GM23338 (cell line): ENCODE results near the gene PTBP3. TPM values are rescaled to one million over a fixed set of nuclear protein-coding genes. Genes with fewer than 3 reads are reported as not detected.

Experiments used
- ATAC-seq: fragments of 200-7000 bp; cut with Tn5 transposase; 3 replicates; pipeline ENCODE4 v1.9.1; 2020
- DNase-seq: peaks from one replicate; pipeline ENCODE4 v3.0.0-alpha.2; 2015; ENCODE audit warnings: low spot score
- H2AFZ ChIP-seq: fragments of 200-600 bp; sonication (generic); 2 replicates; pipeline ENCODE4 v1.8.0; 2016; ENCODE audit warnings: antibody characterized with exemption, mild to moderate bottlenecking, moderate library complexity
- H3F3A ChIP-seq: fragments of 200-600 bp; sonication (generic); replicated peaks from 2 replicates; pipeline ENCODE4 v1.8.0; 2017; ENCODE audit warnings: antibody characterized with exemption, mixed run types, low read depth
- H3K27ac ChIP-seq: fragments of 200-600 bp; sonication (generic); 2 replicates; pipeline ENCODE4 v1.6.1; 2016; ENCODE audit warnings: low read depth
- H3K27me3 ChIP-seq: fragments of 200-600 bp; sonication (generic); 2 replicates; pipeline ENCODE4 v1.8.0; 2016; ENCODE audit warnings: mild to moderate bottlenecking, mixed run types, moderate library complexity; ENCODE audit not compliant: insufficient read depth
- H3K36me3 ChIP-seq: fragments of 200-600 bp; sonication (generic); 2 replicates; pipeline ENCODE4 v1.8.0; 2016; ENCODE audit warnings: mild to moderate bottlenecking; ENCODE audit not compliant: insufficient read depth
- H3K4me1 ChIP-seq: fragments of 200-600 bp; sonication (generic); 2 replicates; pipeline ENCODE4 v1.8.0; 2016; ENCODE audit warnings: mild to moderate bottlenecking, moderate library complexity; ENCODE audit not compliant: insufficient read depth
- H3K4me2 ChIP-seq: fragments of 200-600 bp; sonication (generic); 2 replicates; pipeline ENCODE4 v1.7.1; 2017; ENCODE audit warnings: mixed run types
- H3K4me3 ChIP-seq: fragments of 200-600 bp; sonication (generic); 2 replicates; pipeline ENCODE4 v1.6.1; 2016; ENCODE audit warnings: mixed run types
- H3K79me2 ChIP-seq: fragments of 200-600 bp; sonication (generic); replicated peaks from 2 replicates; pipeline ENCODE4 v1.8.0; 2017; ENCODE audit warnings: mild to moderate bottlenecking; ENCODE audit not compliant: insufficient read depth
- H3K9me2 ChIP-seq: fragments of 200-600 bp; sonication (generic); 2 replicates; pipeline ENCODE4 v1.8.0; 2017; ENCODE audit not compliant: insufficient read depth
- H4K20me1 ChIP-seq: fragments of 200-600 bp; sonication (generic); replicated peaks from 2 replicates; pipeline ENCODE4 v1.8.0; 2017; ENCODE audit warnings: mild to moderate bottlenecking; ENCODE audit not compliant: insufficient read depth
- H3K27ac Mint-ChIP-seq: 2 replicates; pipeline ENCODE4 v1.8.0; 2020; ENCODE audit warnings: inconsistent platforms, mild to moderate bottlenecking, moderate library complexity, mixed read lengths
- H3K27me3 Mint-ChIP-seq: 3 replicates; pipeline ENCODE4 v1.8.0; 2022; ENCODE audit warnings: low read depth, mild to moderate bottlenecking, moderate library complexity, mixed read lengths, inconsistent platforms; ENCODE audit not compliant: insufficient read depth, poor library complexity
- H3K36me3 Mint-ChIP-seq: 3 replicates; pipeline ENCODE4 v1.8.0; 2021; ENCODE audit warnings: low read depth, mild to moderate bottlenecking, inconsistent platforms, moderate library complexity, mixed read lengths
- H3K4me1 Mint-ChIP-seq: 3 replicates; pipeline ENCODE4 v1.8.0; 2020; ENCODE audit warnings: mild to moderate bottlenecking, inconsistent platforms, mixed read lengths
- H3K4me3 Mint-ChIP-seq: 3 replicates; pipeline ENCODE4 v1.8.0; 2021; ENCODE audit warnings: moderate library complexity, mild to moderate bottlenecking, inconsistent platforms, mixed read lengths
- H3K9me3 Mint-ChIP-seq: 3 replicates; pipeline ENCODE4 v1.8.0; 2020; ENCODE audit warnings: moderate library complexity, mild to moderate bottlenecking, inconsistent platforms, mixed read lengths
- CREB1 ChIP-seq: fragments of 250-450 bp; sonication (Bioruptor Pico); IDR thresholded peaks from 2 replicates; pipeline ENCODE4 v1.5.0; 2020; ENCODE audit warnings: low read depth, mild to moderate bottlenecking, moderate library complexity
- EZH2phosphoT487 ChIP-seq: fragments of 200-600 bp; sonication (generic); IDR thresholded peaks from one replicate; pipeline ENCODE4 v1.8.1; 2018; ENCODE audit warnings: antibody characterized with exemption; ENCODE audit not compliant: unreplicated experiment
- NANOG ChIP-seq: IDR thresholded peaks from 2 replicates; pipeline ENCODE4 v1.6.1; 2016; ENCODE audit warnings: antibody characterized with exemption, borderline replicate concordance
- POLR2AphosphoS5 ChIP-seq: IDR thresholded peaks from 2 replicates; pipeline ENCODE4 v1.6.1; 2016; ENCODE audit warnings: antibody characterized with exemption, low read depth
- STAT1 ChIP-seq: IDR thresholded peaks from one replicate; pipeline ENCODE4 v1.6.1; 2016; ENCODE audit warnings: antibody characterized with exemption; ENCODE audit not compliant: unreplicated experiment
- ZNF114 ChIP-seq: fragments of 250-450 bp; sonication (Bioruptor Pico); IDR thresholded peaks from 2 replicates; pipeline ENCODE4 v1.5.0; 2020; ENCODE audit warnings: mild to moderate bottlenecking, moderate library complexity
- polyA plus RNA-seq: library from polyadenylated mRNA; unstranded; fragments of >200 nt; fragmentation: Nextera tagmentation; extraction: Ambion mirVana; gene quantifications from 2 replicates; pipeline ENCODE4 v1.2.1, GENCODE V29; 2016
- total RNA-seq: library from RNA; depleted of rRNA; stranded (reverse); fragments of >200 nt; shearing (Covaris generic); gene quantifications from 2 replicates; pipeline ENCODE4 v1.2.3, GENCODE V29; 2014
- TF ChIP-seq, protein P1 (sequence below), 2 experiments: fragments of 200-600 bp in 1 of 2; sonication (generic) in 1 of 2; conservative IDR thresholded peaks; 2 replicates each; pipeline versions ENCODE4 v1.5.1 to v1.6.1; 2016 to 2017; ENCODE audit warnings: antibody characterized with exemption in 2 of 2, low read depth in 2 of 2, mild to moderate bottlenecking in 2 of 2, moderate library complexity in 1 of 2
- TF ChIP-seq, protein P2 (sequence below): fragments of 250-450 bp; sonication (Bioruptor Pico); IDR thresholded peaks from 2 replicates; pipeline ENCODE4 v1.5.0; 2020; ENCODE audit warnings: mild to moderate bottlenecking, moderate library complexity
- TF ChIP-seq, protein P3 (sequence below): IDR thresholded peaks from one replicate; pipeline ENCODE4 v1.6.1; 2018; ENCODE audit warnings: antibody characterized with exemption; ENCODE audit not compliant: unreplicated experiment

PTBP3 gene
- total and polyA plus RNA-seq, 2 experiments from 2014 or later, result 20.0 to 92.9 TPM

DNA sequence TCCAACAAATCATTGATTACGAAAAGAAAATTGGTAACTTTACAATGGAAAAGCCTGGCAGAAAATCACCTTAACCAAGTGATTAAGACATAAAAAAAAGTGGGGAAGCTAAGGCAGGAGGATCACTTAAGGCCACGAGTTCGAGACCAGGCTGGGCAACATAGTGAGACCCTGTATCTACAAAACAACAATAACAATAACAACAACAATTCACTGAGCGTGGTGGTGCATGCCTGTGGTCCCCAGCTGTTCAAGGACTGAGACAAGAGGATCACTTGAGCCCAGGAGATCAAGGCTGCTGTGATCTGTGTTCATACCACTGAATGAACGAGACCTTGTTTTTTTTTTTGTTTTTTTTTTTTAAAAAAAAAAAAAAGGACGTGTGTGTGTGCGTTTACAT, 21.3 kb downstream of the PTBP3 start:
- no peaks in the 10 kb centered on the region for H3K9me3 Mint-ChIP-seq
- DNase-seq (no peak), ATAC-seq (no peak)
- Histone ChIP-seq H3K9me2 (no peaks in the 10 kb centered on the region; the same call in 1 of the 2 replicates), H3K4me2 (no peak overlapping the region), H4K20me1 (peaks cover 40% of the 10 kb centered on the region), H3K27ac (no peak overlapping the region), H3F3A (peaks cover 5% of the 10 kb centered on the region), H2AFZ (no peak overlapping the region), H3K36me3 (no peaks in the 10 kb centered on the region), H3K27me3 (no peaks in the 10 kb centered on the region), H3K4me1 (peaks cover 23% of the 10 kb centered on the region), H3K4me3 (no peak overlapping the region), H3K79me2 (peaks cover 93% of the 10 kb centered on the region)
- peaks cover 4% of the 10 kb centered on the region for H3K27me3 Mint-ChIP-seq
- no peaks in the 10 kb centered on the region for H3K36me3 Mint-ChIP-seq
- H3K4me1 Mint-ChIP-seq, result peaks cover 51% of the 10 kb centered on the region
- H3K4me3 Mint-ChIP-seq, result no peak overlapping the region
- TF ChIP-seq, protein P1, sequence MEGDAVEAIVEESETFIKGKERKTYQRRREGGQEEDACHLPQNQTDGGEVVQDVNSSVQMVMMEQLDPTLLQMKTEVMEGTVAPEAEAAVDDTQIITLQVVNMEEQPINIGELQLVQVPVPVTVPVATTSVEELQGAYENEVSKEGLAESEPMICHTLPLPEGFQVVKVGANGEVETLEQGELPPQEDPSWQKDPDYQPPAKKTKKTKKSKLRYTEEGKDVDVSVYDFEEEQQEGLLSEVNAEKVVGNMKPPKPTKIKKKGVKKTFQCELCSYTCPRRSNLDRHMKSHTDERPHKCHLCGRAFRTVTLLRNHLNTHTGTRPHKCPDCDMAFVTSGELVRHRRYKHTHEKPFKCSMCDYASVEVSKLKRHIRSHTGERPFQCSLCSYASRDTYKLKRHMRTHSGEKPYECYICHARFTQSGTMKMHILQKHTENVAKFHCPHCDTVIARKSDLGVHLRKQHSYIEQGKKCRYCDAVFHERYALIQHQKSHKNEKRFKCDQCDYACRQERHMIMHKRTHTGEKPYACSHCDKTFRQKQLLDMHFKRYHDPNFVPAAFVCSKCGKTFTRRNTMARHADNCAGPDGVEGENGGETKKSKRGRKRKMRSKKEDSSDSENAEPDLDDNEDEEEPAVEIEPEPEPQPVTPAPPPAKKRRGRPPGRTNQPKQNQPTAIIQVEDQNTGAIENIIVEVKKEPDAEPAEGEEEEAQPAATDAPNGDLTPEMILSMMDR (conservative IDR thresholded peaks at IDR 0.05; ENCODE audit: low read depth in 2 of 2), result no peak
- no peak for TF ChIP-seq ZNF114 (CRISPR knock-in tag)
- TF ChIP-seq CREB1 (CRISPR knock-in tag), result no peak
- no peak for TF ChIP-seq NANOG
- TF ChIP-seq, protein P2, sequence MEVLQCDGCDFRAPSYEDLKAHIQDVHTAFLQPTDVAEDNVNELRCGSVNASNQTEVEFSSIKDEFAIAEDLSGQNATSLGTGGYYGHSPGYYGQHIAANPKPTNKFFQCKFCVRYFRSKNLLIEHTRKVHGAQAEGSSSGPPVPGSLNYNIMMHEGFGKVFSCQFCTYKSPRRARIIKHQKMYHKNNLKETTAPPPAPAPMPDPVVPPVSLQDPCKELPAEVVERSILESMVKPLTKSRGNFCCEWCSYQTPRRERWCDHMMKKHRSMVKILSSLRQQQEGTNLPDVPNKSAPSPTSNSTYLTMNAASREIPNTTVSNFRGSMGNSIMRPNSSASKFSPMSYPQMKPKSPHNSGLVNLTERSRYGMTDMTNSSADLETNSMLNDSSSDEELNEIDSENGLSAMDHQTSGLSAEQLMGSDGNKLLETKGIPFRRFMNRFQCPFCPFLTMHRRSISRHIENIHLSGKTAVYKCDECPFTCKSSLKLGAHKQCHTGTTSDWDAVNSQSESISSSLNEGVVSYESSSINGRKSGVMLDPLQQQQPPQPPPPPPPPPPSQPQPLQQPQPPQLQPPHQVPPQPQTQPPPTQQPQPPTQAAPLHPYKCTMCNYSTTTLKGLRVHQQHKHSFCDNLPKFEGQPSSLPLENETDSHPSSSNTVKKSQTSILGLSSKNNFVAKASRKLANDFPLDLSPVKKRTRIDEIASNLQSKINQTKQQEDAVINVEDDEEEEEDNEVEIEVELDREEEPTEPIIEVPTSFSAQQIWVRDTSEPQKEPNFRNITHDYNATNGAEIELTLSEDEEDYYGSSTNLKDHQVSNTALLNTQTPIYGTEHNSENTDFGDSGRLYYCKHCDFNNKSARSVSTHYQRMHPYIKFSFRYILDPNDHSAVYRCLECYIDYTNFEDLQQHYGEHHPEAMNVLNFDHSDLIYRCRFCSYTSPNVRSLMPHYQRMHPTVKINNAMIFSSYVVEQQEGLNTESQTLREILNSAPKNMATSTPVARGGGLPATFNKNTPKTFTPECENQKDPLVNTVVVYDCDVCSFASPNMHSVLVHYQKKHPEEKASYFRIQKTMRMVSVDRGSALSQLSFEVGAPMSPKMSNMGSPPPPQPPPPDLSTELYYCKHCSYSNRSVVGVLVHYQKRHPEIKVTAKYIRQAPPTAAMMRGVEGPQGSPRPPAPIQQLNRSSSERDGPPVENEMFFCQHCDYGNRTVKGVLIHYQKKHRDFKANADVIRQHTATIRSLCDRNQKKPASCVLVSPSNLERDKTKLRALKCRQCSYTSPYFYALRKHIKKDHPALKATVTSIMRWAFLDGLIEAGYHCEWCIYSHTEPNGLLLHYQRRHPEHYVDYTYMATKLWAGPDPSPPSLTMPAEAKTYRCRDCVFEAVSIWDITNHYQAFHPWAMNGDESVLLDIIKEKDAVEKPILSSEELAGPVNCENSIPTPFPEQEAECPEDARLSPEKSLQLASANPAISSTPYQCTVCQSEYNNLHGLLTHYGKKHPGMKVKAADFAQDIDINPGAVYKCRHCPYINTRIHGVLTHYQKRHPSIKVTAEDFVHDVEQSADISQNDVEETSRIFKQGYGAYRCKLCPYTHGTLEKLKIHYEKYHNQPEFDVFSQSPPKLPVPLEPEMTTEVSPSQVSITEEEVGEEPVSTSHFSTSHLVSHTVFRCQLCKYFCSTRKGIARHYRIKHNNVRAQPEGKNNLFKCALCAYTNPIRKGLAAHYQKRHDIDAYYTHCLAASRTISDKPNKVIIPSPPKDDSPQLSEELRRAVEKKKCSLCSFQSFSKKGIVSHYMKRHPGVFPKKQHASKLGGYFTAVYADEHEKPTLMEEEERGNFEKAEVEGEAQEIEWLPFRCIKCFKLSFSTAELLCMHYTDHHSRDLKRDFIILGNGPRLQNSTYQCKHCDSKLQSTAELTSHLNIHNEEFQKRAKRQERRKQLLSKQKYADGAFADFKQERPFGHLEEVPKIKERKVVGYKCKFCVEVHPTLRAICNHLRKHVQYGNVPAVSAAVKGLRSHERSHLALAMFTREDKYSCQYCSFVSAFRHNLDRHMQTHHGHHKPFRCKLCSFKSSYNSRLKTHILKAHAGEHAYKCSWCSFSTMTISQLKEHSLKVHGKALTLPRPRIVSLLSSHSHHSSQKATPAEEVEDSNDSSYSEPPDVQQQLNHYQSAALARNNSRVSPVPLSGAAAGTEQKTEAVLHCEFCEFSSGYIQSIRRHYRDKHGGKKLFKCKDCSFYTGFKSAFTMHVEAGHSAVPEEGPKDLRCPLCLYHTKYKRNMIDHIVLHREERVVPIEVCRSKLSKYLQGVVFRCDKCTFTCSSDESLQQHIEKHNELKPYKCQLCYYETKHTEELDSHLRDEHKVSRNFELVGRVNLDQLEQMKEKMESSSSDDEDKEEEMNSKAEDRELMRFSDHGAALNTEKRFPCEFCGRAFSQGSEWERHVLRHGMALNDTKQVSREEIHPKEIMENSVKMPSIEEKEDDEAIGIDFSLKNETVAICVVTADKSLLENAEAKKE, result no peak
- TF ChIP-seq POLR2AphosphoS5, result no peak
- TF ChIP-seq EZH2phosphoT487, result no peak
- TF ChIP-seq, protein P3, sequence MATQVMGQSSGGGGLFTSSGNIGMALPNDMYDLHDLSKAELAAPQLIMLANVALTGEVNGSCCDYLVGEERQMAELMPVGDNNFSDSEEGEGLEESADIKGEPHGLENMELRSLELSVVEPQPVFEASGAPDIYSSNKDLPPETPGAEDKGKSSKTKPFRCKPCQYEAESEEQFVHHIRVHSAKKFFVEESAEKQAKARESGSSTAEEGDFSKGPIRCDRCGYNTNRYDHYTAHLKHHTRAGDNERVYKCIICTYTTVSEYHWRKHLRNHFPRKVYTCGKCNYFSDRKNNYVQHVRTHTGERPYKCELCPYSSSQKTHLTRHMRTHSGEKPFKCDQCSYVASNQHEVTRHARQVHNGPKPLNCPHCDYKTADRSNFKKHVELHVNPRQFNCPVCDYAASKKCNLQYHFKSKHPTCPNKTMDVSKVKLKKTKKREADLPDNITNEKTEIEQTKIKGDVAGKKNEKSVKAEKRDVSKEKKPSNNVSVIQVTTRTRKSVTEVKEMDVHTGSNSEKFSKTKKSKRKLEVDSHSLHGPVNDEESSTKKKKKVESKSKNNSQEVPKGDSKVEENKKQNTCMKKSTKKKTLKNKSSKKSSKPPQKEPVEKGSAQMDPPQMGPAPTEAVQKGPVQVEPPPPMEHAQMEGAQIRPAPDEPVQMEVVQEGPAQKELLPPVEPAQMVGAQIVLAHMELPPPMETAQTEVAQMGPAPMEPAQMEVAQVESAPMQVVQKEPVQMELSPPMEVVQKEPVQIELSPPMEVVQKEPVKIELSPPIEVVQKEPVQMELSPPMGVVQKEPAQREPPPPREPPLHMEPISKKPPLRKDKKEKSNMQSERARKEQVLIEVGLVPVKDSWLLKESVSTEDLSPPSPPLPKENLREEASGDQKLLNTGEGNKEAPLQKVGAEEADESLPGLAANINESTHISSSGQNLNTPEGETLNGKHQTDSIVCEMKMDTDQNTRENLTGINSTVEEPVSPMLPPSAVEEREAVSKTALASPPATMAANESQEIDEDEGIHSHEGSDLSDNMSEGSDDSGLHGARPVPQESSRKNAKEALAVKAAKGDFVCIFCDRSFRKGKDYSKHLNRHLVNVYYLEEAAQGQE, result no peak
- no peak for TF ChIP-seq STAT1
- no peak overlapping the region for H3K27ac Mint-ChIP-seq
